ENCODE measurements around the gene RTN1.
A peak's percentile ranks its signal among the peaks of the same experiment; 100 is the strongest.
"Not testable (repeated sequence)": the region's sequence is repeated elsewhere in the genome, so short reads cannot be mapped to it uniquely, and the experiment has no call there.

The RTN1 gene

DNA sequence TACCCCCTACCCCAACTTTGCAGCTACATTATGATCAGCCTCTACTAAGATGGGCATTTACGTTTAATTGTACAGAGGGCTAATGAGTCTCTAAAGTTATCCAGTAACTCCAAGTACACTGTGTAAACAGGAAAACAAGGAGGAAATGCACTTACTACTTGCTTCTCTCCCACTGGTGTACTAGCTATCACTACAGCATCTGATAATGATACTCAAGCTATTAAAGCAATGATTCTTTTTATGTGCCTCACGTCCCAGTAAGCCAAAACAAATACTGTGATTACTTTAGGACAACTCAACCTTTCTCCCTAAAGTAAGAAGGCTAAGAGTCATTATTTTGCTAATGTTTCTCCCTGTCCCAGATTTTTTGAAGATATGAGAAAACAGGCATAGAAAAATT lies 165.3 kb downstream of the RTN1 start:
- no peak for DNase-seq (ENCODE audit: low read depth, low spot score)

DNA sequence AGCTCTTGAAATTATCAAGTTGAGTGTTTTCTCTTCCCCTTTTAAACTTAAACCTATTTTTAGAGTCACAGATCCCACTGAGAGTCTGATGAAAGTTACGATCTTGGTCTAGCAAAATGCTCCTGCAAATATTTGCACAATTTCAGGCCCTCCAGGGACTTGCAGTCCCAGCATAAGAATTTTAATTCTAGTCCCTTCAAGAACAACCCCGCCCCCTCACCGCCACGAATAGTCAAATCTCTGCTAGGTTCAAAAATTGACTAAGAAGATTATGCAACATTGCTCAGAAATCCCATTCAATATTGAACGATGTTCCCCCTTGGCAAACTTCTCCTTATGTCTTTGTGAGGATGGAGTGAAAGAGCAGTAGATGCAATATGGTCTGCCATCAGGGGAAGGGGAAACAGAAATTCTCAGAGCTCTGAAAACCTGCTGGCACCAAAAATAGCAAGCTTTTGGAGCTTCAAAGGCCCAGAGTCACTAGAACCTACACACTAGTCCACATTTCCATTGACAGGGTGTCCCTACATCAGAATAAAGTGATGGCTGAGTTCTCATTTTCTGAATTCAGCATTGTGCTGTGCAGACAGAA lies 166.4 kb downstream of the RTN1 start:
- no peak for DNase-seq (ENCODE audit: low read depth, low spot score)

- DNase-seq (ENCODE audit: low read depth, low spot score): no peak
Measured at GRCh38 chr14:59699442-59699841, 171.1 kb downstream of the RTN1 start.

GRCh38 chr14:59698793-59699192 lies 171.8 kb downstream of the RTN1 start:
- DNase-seq (ENCODE audit: low read depth, low spot score): no peak

GRCh38 chr14:59695198-59695597 lies 175.4 kb downstream of the RTN1 start:
- DNase-seq (ENCODE audit: low read depth, low spot score): no peak

DNA sequence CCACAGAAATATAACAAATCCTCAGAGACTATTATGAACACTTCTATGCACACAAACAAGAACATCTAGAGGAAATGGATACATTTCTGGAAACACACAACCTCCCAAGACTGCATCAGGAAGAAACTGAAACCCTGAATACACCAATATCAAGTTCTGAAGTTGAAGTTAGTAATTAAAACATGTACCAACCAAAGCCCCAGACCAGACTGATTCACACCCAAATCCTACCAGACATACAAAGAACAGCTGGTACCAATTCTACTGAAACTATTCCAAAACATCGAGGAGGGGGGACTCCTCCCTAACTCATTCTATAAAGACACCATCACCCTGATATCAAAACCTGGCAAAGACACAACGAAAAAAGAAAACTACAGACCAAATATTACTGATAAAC lies 179.3 kb downstream of the RTN1 start:
- no peak for DNase-seq (ENCODE audit: low read depth, low spot score)

DNA sequence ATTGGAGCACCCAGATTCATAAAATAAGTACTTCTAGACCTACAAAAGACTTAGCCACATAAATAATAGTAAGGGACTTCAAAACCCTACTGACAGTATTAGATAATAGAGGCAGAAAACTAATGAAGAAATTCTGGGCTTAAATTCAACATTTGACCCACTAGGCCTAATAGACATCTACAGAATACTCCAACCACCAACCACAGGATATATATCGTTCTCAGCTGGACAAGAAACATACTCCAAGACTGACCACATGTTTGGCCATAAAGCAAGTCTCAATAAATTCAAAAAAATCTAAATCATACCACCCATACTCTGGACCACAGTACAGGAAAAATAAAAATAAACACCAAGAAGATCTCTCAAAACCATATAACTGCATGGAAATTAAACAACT lies 180.2 kb downstream of the RTN1 start:
- no peak for DNase-seq (ENCODE audit: low read depth, low spot score)

GRCh38 chr14:59688224-59689170 lies 182.1 kb downstream of the RTN1 start:
- DNase-seq (ENCODE audit: low read depth, low spot score): peak; percentile 74

GRCh38 chr14:59687663-59688062 lies 182.9 kb downstream of the RTN1 start:
- DNase-seq (ENCODE audit: low read depth, low spot score): no peak

DNA sequence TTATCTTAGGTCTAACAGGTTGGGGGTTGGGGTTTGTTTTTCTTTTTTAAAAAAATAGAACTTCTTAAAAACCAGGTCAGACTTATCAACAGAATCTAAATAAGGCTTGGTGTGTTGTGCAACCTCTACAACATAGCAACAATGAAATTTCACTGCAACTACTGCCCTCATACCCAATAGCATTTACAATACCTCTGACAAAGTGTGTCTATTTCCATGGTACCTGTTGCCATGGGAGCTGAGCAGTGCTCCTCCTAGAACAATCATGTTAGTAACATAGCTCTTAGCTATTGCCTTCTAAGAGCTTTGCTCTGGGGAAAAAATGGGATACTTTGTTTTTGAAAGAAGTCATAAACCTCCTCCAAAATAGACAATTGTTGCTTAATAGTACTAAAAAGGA lies 190.7 kb downstream of the RTN1 start:
- no peak for DNase-seq (ENCODE audit: low read depth, low spot score)

DNA sequence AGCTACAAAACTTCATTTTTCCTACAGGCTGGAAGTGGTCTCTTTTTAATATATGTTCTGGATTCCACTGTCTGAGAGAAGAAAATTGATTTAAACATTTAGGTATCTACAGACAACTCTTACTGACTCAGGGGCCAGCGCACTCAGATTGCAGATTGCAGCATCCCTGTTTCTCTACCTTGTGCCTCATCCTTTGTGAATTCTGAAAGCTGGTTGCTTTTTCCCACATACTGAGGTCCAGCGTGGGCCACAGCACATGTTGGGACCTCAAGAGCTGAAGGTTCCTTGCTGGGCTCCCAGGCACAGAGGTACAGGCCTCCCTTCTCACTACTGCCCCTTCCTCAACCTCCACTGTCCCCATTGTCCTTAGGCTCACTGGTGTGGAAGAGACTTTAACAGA lies 192.2 kb downstream of the RTN1 start:
- DNase-seq (ENCODE audit: low read depth, low spot score): no peak

DNA sequence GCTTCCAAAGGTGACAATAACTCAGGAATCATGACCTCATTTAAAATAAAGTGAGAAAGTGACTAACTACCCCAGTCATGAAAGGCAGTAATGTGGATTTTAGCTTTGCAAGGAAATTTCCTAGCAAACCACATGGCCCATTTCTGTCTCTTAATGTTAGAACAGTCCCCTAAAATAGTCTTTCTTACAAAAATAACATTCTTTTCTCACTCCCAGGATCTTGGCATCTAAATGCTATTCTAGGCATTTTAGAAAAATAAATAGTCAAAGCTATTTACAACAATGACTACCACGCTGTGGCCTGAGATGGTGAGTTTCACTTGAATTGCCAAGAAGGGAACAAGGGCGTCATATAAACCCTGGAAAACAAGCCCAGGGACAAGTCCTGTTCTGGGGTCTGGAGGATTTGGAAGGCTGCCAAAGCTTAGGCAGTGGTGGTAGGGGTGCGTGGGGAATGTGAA lies 192.8 kb downstream of the RTN1 start:
- no peak for DNase-seq (ENCODE audit: low read depth, low spot score)

GRCh38 chr14:59675394-59675793 lies 195.2 kb downstream of the RTN1 start:
- DNase-seq (ENCODE audit: low read depth, low spot score): no peak

DNA sequence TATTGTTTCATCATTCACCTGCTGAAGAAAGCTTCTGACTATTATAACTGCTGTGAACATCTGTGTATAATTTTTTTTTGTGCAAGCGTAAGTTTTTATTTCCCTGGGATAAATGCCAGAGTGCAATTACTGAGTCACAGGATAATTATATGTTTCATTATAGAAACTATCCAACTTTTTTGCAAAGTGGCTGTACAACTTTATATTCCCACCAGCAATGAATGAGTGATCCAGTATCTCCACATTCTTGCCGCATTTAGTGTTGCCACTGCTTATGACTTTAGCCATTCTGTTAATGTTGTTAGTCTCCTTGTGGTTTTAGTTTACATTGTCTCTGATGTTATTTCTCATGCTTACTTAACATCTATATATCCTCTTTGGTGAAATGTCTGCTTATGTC lies 205.8 kb downstream of the RTN1 start:
- no peak for DNase-seq (ENCODE audit: low read depth, low spot score)

- DNase-seq (ENCODE audit: low read depth, low spot score): peak; percentile 10
Measured at GRCh38 chr14:59657769-59658168, 212.8 kb downstream of the RTN1 start.

- DNase-seq (ENCODE audit: low read depth, low spot score): no peak
Measured at GRCh38 chr14:59656473-59656872, 214.1 kb downstream of the RTN1 start.

DNA sequence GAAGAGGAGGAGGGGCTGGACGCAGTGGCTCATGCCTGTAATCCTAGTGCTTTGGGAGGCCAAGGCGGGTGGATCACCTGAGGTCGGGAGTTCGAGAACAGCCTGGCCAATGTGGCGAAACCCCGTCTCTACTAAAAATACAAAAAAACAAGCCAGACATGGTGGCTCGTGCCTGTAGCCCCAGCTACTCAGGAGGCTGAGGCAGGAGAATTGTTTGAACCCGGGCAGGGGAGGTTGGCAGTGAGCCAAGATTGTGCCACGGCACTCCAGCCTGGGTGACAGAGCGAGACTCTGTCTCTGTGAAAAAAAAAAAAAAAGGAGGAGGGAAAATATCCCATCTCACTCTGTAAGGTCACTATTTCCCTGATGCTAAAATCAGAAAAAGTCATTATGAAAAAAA lies 216.4 kb downstream of the RTN1 start:
- not testable (repeated sequence) for DNase-seq (ENCODE audit: low read depth, low spot score)

DNA sequence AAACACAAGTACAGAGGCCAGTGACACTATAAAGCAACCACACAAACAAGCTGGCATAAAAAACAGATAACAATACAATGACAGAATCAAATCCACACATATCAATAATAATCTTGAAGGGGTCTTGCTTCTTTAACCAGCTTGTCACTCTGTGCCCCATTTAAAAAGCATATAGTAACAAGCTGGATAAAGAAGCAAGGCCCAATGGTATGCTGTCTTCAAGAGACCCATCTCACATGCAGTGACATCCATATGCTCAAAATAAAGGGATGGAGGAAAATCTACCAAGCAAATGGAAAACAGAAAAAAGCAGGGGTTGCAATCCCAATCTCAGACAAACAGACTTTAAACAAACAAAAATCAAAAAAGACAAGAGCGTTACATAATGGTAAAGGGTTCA lies 223.7 kb downstream of the RTN1 start:
- not testable (repeated sequence) for DNase-seq (ENCODE audit: low read depth, low spot score)

DNA sequence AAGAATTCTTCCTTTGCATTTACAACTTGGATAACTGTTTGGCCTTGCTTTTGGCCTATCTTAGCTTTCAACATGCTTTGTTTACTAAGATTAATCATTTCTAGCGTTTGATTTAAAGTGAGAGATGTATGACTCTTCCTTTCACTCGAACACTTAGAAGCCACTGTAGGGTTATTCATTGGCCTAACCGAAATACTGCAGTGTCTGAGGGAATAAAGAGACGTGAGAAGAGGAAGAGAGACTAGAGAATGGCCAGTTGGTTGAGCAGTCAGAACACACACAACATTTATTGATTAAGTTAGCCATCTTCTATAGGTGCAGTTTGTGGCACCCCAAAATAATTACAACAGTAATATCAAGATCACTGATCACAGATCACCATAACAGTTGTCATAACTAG lies 231.7 kb downstream of the RTN1 start:
- no peak for DNase-seq (ENCODE audit: low read depth, low spot score)

DNA sequence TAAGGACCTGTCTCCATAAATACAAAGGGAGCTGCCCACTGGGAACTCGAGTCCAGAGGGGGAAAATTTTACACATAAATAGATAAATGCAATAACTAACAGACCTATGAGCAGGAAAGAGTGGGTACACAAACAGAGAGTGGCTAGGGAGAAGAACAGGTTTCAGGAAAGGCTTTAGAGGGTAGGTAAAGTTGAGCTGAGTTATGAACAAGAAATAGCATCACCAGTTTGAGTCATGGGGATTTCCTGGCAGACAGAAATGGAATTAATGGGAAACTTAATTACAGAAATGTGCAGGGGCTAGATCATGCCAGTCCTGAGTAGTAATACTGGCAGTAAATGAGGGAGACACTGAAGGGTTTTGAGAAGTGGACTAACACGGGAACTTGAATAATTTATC lies 236.0 kb downstream of the RTN1 start:
- no peak for DNase-seq (ENCODE audit: low read depth, low spot score)

GRCh38 chr14:59633486-59633885 lies 237.1 kb downstream of the RTN1 start:
- DNase-seq (ENCODE audit: low read depth, low spot score): no peak

DNA sequence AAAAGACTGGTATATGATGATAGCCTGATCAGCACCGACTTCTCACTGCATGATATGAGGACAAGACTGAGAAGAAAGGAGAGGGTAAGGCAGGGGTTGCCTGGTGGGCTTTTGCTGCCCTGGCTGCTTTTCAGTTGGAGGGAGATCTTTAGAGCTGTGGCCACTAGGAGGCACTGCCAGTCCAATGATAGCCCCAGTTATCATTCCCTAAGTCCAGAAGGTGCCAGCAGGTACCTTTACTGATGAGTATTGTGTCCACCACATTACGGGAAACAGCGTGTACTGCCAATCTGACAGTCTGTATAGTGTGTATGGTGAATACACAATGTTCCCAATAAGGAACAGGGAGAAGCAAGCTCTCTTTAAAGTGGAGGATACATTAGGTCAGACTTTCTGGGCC lies 238.2 kb downstream of the RTN1 start:
- peak; percentile 62 for DNase-seq (ENCODE audit: low read depth, low spot score)

DNA sequence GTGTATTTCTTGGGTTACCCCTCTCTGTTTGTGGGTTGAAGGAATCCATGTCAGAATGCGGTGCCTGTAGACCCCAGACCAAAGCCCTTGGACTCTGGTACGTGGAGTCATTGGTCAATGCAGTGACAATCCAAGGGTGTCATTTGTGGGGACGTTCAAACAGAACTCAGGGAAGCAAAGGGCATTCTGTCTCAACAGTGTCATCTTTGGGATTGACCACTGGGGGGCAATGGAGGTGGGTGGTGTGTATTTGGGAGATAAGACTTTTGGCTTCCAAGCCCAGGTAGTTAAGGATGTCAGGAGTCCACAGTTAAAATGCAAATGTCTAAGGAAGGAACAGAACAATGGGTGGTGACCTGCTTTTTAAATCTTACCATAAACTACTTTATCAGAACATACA lies 239.3 kb downstream of the RTN1 start:
- peak; percentile 53 for DNase-seq (ENCODE audit: low read depth, low spot score)

Data from ELF-1 (cell line).